ENCODE data around the gene TEP1. TPM values are rescaled to one million over a fixed set of nuclear protein-coding genes. Genes with fewer than 3 reads are reported as not detected.

Gene TEP1
- total and polyA plus RNA-seq, 2 of the 13 experiments (the other 11 are each of a cell fraction or from before 2014, with no cell fraction given), result 11.0 to 12.8 TPM

DNA sequence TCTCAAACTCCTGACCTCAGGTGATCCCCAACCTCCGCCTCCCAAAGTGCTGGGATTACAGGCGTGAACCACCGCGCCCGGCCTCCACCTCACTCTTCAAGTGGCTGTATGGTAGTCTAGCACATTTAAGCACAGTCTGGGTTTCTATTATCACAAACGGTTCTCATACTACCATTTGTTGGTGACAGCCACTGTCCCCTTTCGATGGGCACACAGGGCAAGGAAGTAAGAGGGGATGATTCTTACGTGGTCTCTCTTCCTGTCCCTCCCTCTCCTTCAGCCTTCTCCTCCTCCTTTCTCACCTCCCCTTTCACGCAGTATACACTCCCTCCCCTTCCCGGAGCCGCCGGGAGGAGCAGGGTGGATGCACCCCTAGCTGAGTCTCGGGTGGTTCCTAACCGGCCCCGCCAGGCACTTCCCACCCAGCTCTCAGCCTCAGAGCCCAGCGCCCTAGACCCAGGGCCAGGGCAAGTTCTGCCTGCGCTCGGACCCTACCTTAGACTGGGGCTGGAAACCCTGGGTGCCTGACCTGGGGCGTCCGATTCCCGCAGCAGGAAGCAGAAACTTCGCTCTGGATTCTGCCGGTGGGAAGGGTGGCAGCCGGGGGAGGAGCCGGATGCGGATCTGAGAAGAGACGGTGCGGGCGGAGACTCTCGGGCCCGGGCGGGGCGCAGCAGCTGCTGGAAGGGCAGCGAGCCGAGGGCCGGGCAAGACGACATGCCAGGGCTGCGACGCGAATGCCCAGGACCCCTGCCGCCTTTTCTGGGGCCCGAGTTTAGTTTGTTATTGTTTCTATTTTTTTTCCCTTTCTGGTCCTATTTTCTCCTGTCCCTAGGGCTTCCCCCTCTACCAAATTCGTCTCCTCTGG, at the start of gene TEP1 (continued):
- TF ChIP-seq, protein P1, sequence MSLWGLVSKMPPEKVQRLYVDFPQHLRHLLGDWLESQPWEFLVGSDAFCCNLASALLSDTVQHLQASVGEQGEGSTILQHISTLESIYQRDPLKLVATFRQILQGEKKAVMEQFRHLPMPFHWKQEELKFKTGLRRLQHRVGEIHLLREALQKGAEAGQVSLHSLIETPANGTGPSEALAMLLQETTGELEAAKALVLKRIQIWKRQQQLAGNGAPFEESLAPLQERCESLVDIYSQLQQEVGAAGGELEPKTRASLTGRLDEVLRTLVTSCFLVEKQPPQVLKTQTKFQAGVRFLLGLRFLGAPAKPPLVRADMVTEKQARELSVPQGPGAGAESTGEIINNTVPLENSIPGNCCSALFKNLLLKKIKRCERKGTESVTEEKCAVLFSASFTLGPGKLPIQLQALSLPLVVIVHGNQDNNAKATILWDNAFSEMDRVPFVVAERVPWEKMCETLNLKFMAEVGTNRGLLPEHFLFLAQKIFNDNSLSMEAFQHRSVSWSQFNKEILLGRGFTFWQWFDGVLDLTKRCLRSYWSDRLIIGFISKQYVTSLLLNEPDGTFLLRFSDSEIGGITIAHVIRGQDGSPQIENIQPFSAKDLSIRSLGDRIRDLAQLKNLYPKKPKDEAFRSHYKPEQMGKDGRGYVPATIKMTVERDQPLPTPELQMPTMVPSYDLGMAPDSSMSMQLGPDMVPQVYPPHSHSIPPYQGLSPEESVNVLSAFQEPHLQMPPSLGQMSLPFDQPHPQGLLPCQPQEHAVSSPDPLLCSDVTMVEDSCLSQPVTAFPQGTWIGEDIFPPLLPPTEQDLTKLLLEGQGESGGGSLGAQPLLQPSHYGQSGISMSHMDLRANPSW (CRISPR knock-in tag; IDR thresholded peaks at IDR 0.05; ENCODE audit: borderline replicate concordance), result no peak; the same call in 1 of the 2 replicates
- no peak for TF ChIP-seq ZFP82 (CRISPR knock-in tag; IDR thresholded peaks at IDR 0.05; ENCODE audit: borderline replicate concordance)
- peak; percentile 85; the same call in 1 of the 2 replicates for TF ChIP-seq SMAD3 (CRISPR knock-in tag; IDR thresholded peaks at IDR 0.05)
- TF ChIP-seq ISL2 (CRISPR knock-in tag; IDR thresholded peaks at IDR 0.05), result peak; percentile 52; the same call in 1 of the 2 replicates
- TF ChIP-seq, protein P2, sequence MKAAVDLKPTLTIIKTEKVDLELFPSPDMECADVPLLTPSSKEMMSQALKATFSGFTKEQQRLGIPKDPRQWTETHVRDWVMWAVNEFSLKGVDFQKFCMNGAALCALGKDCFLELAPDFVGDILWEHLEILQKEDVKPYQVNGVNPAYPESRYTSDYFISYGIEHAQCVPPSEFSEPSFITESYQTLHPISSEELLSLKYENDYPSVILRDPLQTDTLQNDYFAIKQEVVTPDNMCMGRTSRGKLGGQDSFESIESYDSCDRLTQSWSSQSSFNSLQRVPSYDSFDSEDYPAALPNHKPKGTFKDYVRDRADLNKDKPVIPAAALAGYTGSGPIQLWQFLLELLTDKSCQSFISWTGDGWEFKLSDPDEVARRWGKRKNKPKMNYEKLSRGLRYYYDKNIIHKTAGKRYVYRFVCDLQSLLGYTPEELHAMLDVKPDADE (CRISPR knock-in tag; IDR thresholded peaks at IDR 0.05), result no peak
- TF ChIP-seq WIZ (CRISPR knock-in tag; IDR thresholded peaks at IDR 0.05), result no peak
- no peak; the same call in 1 of the 2 replicates for TF ChIP-seq ZNF251 (CRISPR knock-in tag; IDR thresholded peaks at IDR 0.05)
- TF ChIP-seq, protein P3, sequence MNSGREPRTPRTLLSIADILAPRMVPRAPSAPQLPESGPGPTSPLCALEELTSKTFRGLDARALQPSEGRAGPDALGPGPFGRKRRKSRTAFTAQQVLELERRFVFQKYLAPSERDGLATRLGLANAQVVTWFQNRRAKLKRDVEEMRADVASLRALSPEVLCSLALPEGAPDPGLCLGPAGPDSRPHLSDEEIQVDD (CRISPR knock-in tag; IDR thresholded peaks at IDR 0.05; ENCODE audit: borderline replicate concordance), result 0 out of 2 replicates have a peak, but pooled peaks have one; percentile 15
- TF ChIP-seq CBX5 (CRISPR knock-in tag; IDR thresholded peaks at IDR 0.05; ENCODE audit: borderline replicate concordance), result no peak
- no peak for TF ChIP-seq MBNL3 (CRISPR knock-in tag; conservative IDR thresholded peaks at IDR 0.05)
- peak; percentile 75; the same call in 1 of the 2 replicates for TF ChIP-seq RORA (CRISPR knock-in tag; IDR thresholded peaks at IDR 0.05)
- TF ChIP-seq ZNF607 (CRISPR knock-in tag; IDR thresholded peaks at IDR 0.05; ENCODE audit: borderline replicate concordance), result peak; percentile 64; the same call in 1 of the 2 replicates
- peak; percentile 60 for TF ChIP-seq ARNT2 (CRISPR knock-in tag; IDR thresholded peaks at IDR 0.05; ENCODE audit: low read depth)
- TF ChIP-seq EEA1 (CRISPR knock-in tag; IDR thresholded peaks at IDR 0.05; ENCODE audit: borderline replicate concordance), result no peak; the same call in 1 of the 2 replicates
- no peak for TF ChIP-seq MLLT10 (CRISPR knock-in tag; IDR thresholded peaks at IDR 0.05)
- no peak for TF ChIP-seq NFE2L2 (IDR thresholded peaks at IDR 0.05; ENCODE audit: low read length)
- TF ChIP-seq, protein P4, sequence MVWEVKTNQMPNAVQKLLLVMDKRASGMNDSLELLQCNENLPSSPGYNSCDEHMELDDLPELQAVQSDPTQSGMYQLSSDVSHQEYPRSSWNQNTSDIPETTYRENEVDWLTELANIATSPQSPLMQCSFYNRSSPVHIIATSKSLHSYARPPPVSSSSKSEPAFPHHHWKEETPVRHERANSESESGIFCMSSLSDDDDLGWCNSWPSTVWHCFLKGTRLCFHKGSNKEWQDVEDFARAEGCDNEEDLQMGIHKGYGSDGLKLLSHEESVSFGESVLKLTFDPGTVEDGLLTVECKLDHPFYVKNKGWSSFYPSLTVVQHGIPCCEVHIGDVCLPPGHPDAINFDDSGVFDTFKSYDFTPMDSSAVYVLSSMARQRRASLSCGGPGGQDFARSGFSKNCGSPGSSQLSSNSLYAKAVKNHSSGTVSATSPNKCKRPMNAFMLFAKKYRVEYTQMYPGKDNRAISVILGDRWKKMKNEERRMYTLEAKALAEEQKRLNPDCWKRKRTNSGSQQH (CRISPR knock-in tag; IDR thresholded peaks at IDR 0.05; ENCODE audit: low read depth), result peak; percentile 37; the same call in 1 of the 2 replicates
- no peak for TF ChIP-seq ATAD3A (CRISPR knock-in tag; IDR thresholded peaks at IDR 0.05)
- TF ChIP-seq NCOA1 (CRISPR knock-in tag; IDR thresholded peaks at IDR 0.05), result 0 out of 2 replicates have a peak, but pooled peaks have one; percentile 29
- TF ChIP-seq ZFP1 (CRISPR knock-in tag; IDR thresholded peaks at IDR 0.05), result no peak
- TF ChIP-seq, protein P5, sequence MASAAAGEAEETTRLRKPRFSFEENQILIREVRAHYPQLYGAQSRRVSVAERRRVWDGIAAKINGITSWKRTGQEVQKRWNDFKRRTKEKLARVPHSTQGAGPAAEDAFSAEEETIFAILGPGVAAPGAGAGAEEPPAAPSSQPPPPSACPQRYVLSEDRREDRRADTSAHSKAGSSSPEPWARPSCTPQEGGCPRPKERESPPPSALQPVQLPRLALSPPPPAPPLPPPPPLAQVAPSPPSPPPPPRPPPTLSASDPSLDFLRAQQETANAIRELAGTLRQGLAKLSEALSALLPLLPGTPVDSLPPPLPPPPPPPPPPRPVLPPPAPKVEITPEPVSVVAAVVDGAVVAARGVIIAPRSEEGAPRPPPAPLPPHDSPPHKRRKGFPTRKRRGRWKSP (CRISPR knock-in tag; IDR thresholded peaks at IDR 0.05), result peak; percentile 83
